Mesenchymal stem cell (in vitro differentiated cells and primary cell): ENCODE measurements around the gene NSG1.

Experiments
- DNase-seq: peaks from one replicate; pipeline ENCODE4 v3.0.0-alpha.2; 2013
- H2AFZ ChIP-seq: one replicate; pipeline ENCODE4 v1.6.1; 2013; ENCODE audit warnings: low read depth, mild to moderate bottlenecking, control low read depth, inconsistent platforms, low read length, moderate library complexity
- H2AK5ac ChIP-seq: 2 replicates; pipeline ENCODE4 v1.6.1; 2013; ENCODE audit warnings: low read length, moderate library complexity, mild to moderate bottlenecking, inconsistent platforms; ENCODE audit not compliant: severe bottlenecking
- H2BK120ac ChIP-seq: one replicate; pipeline ENCODE4 v1.6.1; 2013; ENCODE audit warnings: low read depth, mild to moderate bottlenecking, inconsistent platforms, low read length, moderate library complexity
- H2BK12ac ChIP-seq, 2 experiments: one replicate each; pipeline ENCODE4 v1.6.1; 2013; ENCODE audit warnings: inconsistent platforms in 2 of 2, low read length in 2 of 2, mild to moderate bottlenecking in 2 of 2, moderate library complexity in 2 of 2, control low read depth in 1 of 2
- H2BK15ac ChIP-seq: one replicate; pipeline ENCODE4 v1.6.1; 2013; ENCODE audit warnings: mild to moderate bottlenecking, low read depth, inconsistent platforms; ENCODE audit not compliant: poor library complexity, severe bottlenecking
- H2BK5ac ChIP-seq: 2 replicates; pipeline ENCODE4 v1.6.1; 2013; ENCODE audit warnings: low read depth, mild to moderate bottlenecking, low read length, control low read depth, inconsistent platforms; ENCODE audit not compliant: poor library complexity, severe bottlenecking
- H3K14ac ChIP-seq, 2 experiments: one replicate each; pipeline ENCODE4 v1.6.1; 2013; ENCODE audit warnings: inconsistent platforms in 2 of 2, low read length in 2 of 2, control low read depth in 1 of 2, mild to moderate bottlenecking in 1 of 2, moderate library complexity in 1 of 2
- H3K18ac ChIP-seq, 2 experiments: one replicate each; pipeline ENCODE4 v1.6.1; 2013; ENCODE audit warnings: inconsistent platforms in 2 of 2, low read length in 2 of 2, control low read depth in 1 of 2, low read depth in 1 of 2, mild to moderate bottlenecking in 1 of 2
- H3K23ac ChIP-seq, 2 experiments: one replicate each; pipeline ENCODE4 v1.6.1; 2013; ENCODE audit warnings: inconsistent platforms in 2 of 2, low read length in 2 of 2, mild to moderate bottlenecking in 2 of 2, moderate library complexity in 2 of 2, control low read depth in 1 of 2
- H3K27ac ChIP-seq: 2 replicates; pipeline ENCODE4 v1.5.1; 2013; ENCODE audit warnings: mild to moderate bottlenecking, moderate library complexity, low read length, control low read depth, inconsistent platforms; ENCODE audit not compliant: poor library complexity, severe bottlenecking
- H3K27me3 ChIP-seq, 2 experiments: 2 replicates each; pipeline versions ENCODE4 v1.6.1 to v1.7.0; 2013; ENCODE audit warnings: low read length in 2 of 2, mild to moderate bottlenecking in 2 of 2, moderate library complexity in 2 of 2, control low read depth in 1 of 2, inconsistent platforms in 1 of 2; ENCODE audit not compliant: control insufficient read depth in 1 of 2, insufficient read depth in 1 of 2
- H3K36me3 ChIP-seq, 2 experiments: 2 replicates each; pipeline versions ENCODE4 v1.6.1 to v1.7.0; 2013; ENCODE audit warnings: low read length in 2 of 2, control low read depth in 1 of 2, inconsistent platforms in 1 of 2, low read depth in 1 of 2, mild to moderate bottlenecking in 1 of 2; ENCODE audit not compliant: insufficient read depth in 2 of 2, control insufficient read depth in 1 of 2
- H3K4ac ChIP-seq, 2 experiments: one replicate each; pipeline ENCODE4 v1.6.1; 2013; ENCODE audit warnings: inconsistent platforms in 2 of 2, low read length in 2 of 2, mild to moderate bottlenecking in 2 of 2, moderate library complexity in 2 of 2, control low read depth in 1 of 2, low read depth in 1 of 2
- H3K4me1 ChIP-seq: 2 replicates; pipeline ENCODE4 v1.6.1; 2013; ENCODE audit warnings: low read depth, low read length, control low read depth; ENCODE audit not compliant: control insufficient read depth, insufficient read depth
- H3K4me2 ChIP-seq: 2 replicates; pipeline ENCODE4 v1.6.1; 2013; ENCODE audit warnings: low read length, mild to moderate bottlenecking, inconsistent platforms; ENCODE audit not compliant: poor library complexity, severe bottlenecking
- H3K4me3 ChIP-seq, 2 experiments: 2 replicates each; pipeline versions ENCODE4 v1.5.1 to v1.7.0; 2013; ENCODE audit warnings: low read length in 2 of 2, mild to moderate bottlenecking in 2 of 2, control low read depth in 1 of 2, low read depth in 1 of 2; ENCODE audit not compliant: insufficient read depth in 1 of 2
- H3K79me1 ChIP-seq: replicated peaks from 2 replicates; pipeline ENCODE4 v1.6.1; 2013; ENCODE audit warnings: mild to moderate bottlenecking, control low read depth, low read length, inconsistent platforms; ENCODE audit not compliant: poor library complexity, severe bottlenecking
- H3K9ac ChIP-seq: 2 replicates; pipeline ENCODE4 v1.7.0; 2013; ENCODE audit warnings: mild to moderate bottlenecking, low read length, moderate library complexity
- H3K9me3 ChIP-seq: 2 replicates; pipeline ENCODE4 v1.7.0; 2013; ENCODE audit warnings: mild to moderate bottlenecking, low read length; ENCODE audit not compliant: control insufficient read depth
- H4K8ac ChIP-seq: one replicate; pipeline ENCODE4 v1.6.1; 2013; ENCODE audit warnings: inconsistent platforms, mild to moderate bottlenecking, low read length, moderate library complexity
- H4K91ac ChIP-seq: one replicate; pipeline ENCODE4 v1.6.1; 2013; ENCODE audit warnings: mild to moderate bottlenecking, low read length, inconsistent platforms
- WGBS: methylation state at CpG from one replicate; pipeline ENCODE4 v1.1.7; 2013; ENCODE audit warnings: mixed read lengths; 5-methylcytosine and 5-hydroxymethylcytosine counted together

Gene NSG1

GRCh38 chr4:4374388-4375098 lies 12.4 kb upstream of the NSG1 start:
- H3K4me1 ChIP-seq = no peaks in the 10 kb centered on the region
- H3K14ac ChIP-seq = no peak overlapping the region
- peaks cover 8% of the 10 kb centered on the region for H3K9me3 ChIP-seq
- H2BK12ac ChIP-seq = no peak overlapping the region
- H4K8ac ChIP-seq = no peak overlapping the region
- no peak overlapping the region for H3K4me3 ChIP-seq
- H3K4me2 ChIP-seq = no peak overlapping the region
- no peak overlapping the region for H2BK120ac ChIP-seq
- no peak overlapping the region for H3K27ac ChIP-seq
- no peak overlapping the region for H4K91ac ChIP-seq
- H3K27me3 ChIP-seq = peaks cover 39 to 74% of the 10 kb centered on the region in 2 experiments
- no peak overlapping the region for H3K9ac ChIP-seq
- no peak overlapping the region for H2BK5ac ChIP-seq
- H2AK5ac ChIP-seq = no peak overlapping the region
- no peak overlapping the region for H3K23ac ChIP-seq
- no peak overlapping the region for H2AFZ ChIP-seq
- H2BK15ac ChIP-seq = no peak overlapping the region
- H3K36me3 ChIP-seq = no peaks in the 10 kb centered on the region
- DNase-seq = no peak
- H3K18ac ChIP-seq = no peak overlapping the region
- H3K79me1 ChIP-seq = no peaks in the 10 kb centered on the region
- WGBS = 88% methylated on average over 5 of the region's 6 CpGs
- H3K4ac ChIP-seq = no peak overlapping the region

GRCh38 chr4:4376074-4376473 lies 10.8 kb upstream of the NSG1 start:
- Histone ChIP-seq H2BK15ac (no peak overlapping the region), H4K91ac (no peak overlapping the region), H2AK5ac (no peak overlapping the region), H2BK5ac (no peak overlapping the region), H4K8ac (no peak overlapping the region), H2AFZ (no peak overlapping the region), H3K4me3 (no peak overlapping the region), H3K79me1 (no peaks in the 10 kb centered on the region), H3K4ac (no peak overlapping the region), H3K23ac (no peak overlapping the region), H3K27me3 (peaks cover 43 to 70% of the 10 kb centered on the region in 2 experiments), H3K4me2 (no peak overlapping the region), H2BK120ac (no peak overlapping the region), H3K36me3 (no peaks in the 10 kb centered on the region), H3K9me3 (peaks cover 8% of the 10 kb centered on the region), H3K4me1 (no peaks in the 10 kb centered on the region), H3K18ac (no peak overlapping the region), H3K9ac (no peak overlapping the region), H3K27ac (no peak overlapping the region), H2BK12ac (no peak overlapping the region), H3K14ac (no peak overlapping the region)
- 86% methylated on average over 4 of the region's 4 CpGs for WGBS
- no peak for DNase-seq

GRCh38 chr4:4377191-4377590 lies 9.7 kb upstream of the NSG1 start:
- Histone ChIP-seq H3K4me3 (no peak overlapping the region), H2AK5ac (no peak overlapping the region), H2BK120ac (no peak overlapping the region), H3K23ac (no peak overlapping the region), H4K91ac (no peak overlapping the region), H3K14ac (no peak overlapping the region), H2BK5ac (no peak overlapping the region), H3K9ac (no peak overlapping the region), H3K79me1 (no peaks in the 10 kb centered on the region), H4K8ac (no peak overlapping the region), H3K9me3 (peaks cover 8% of the 10 kb centered on the region), H3K4ac (no peak overlapping the region), H2BK12ac (no peak overlapping the region), H3K36me3 (no peaks in the 10 kb centered on the region), H3K27me3 (peaks cover 48 to 74% of the 10 kb centered on the region in 2 experiments), H3K27ac (no peak overlapping the region), H3K4me2 (no peak overlapping the region), H3K4me1 (no peaks in the 10 kb centered on the region), H3K18ac (no peak overlapping the region), H2BK15ac (no peak overlapping the region), H2AFZ (no peak overlapping the region)
- no peak for DNase-seq
- WGBS = 91% methylated on average over 12 of the region's 12 CpGs

GRCh38 chr4:4377732-4378460 lies 9.0 kb upstream of the NSG1 start:
- peaks cover 8% of the 10 kb centered on the region for H3K9me3 ChIP-seq
- no peak overlapping the region for H2BK15ac ChIP-seq
- H2BK5ac ChIP-seq = no peak overlapping the region
- no peak overlapping the region for H4K91ac ChIP-seq
- no peaks in the 10 kb centered on the region for H3K4me1 ChIP-seq
- peaks cover 49 to 76% of the 10 kb centered on the region in 2 experiments for H3K27me3 ChIP-seq
- H3K79me1 ChIP-seq = no peaks in the 10 kb centered on the region
- H2AFZ ChIP-seq = no peak overlapping the region
- no peak overlapping the region for H4K8ac ChIP-seq
- no peak overlapping the region for H3K4me2 ChIP-seq
- no peak overlapping the region for H2BK120ac ChIP-seq
- H3K18ac ChIP-seq = no peak overlapping the region
- DNase-seq = no peak
- H3K9ac ChIP-seq = no peak overlapping the region
- no peak overlapping the region for H3K27ac ChIP-seq
- WGBS = 88% methylated on average over 23 of the region's 23 CpGs
- no peak overlapping the region for H3K14ac ChIP-seq
- H3K36me3 ChIP-seq = no peaks in the 10 kb centered on the region
- no peak overlapping the region for H3K4me3 ChIP-seq
- H3K23ac ChIP-seq = no peak overlapping the region
- H2BK12ac ChIP-seq = no peak overlapping the region
- H2AK5ac ChIP-seq = no peak overlapping the region
- no peak overlapping the region for H3K4ac ChIP-seq
